ENCODE data around the gene ZDHHC9. TPM values are rescaled to one million over a fixed set of nuclear protein-coding genes. Genes with fewer than 3 reads are reported as not detected.
A peak's percentile ranks its signal among the peaks of the same experiment; 100 is the strongest.
"Not testable (repeated sequence)": the region's sequence is repeated elsewhere in the genome, so short reads cannot be mapped to it uniquely, and the experiment has no call there.

The ZDHHC9 gene
- total RNA-seq, 1 donor from 2014 or later = 64.0 TPM

- not testable (repeated sequence) for H3K4me3 Mint-ChIP-seq (ENCODE audit: unreplicated experiment); FAIRE-seq; DNase-seq (ENCODE audit: low read depth); H3K9me3 Mint-ChIP-seq (ENCODE audit: unreplicated experiment); H3K9me3 ChIP-seq (ENCODE audit: insufficient read depth, low read depth, low read length); H2AFZ ChIP-seq (ENCODE audit: low read depth, low read length); H3K36me3 ChIP-seq (ENCODE audit: insufficient read depth, low read length); H3K4me1 Mint-ChIP-seq (ENCODE audit: low read depth, unreplicated experiment); H3K27ac ChIP-seq (ENCODE audit: low read depth, low read length); H3K27me3 ChIP-seq (ENCODE audit: insufficient read depth, low read length); H3K27ac Mint-ChIP-seq (ENCODE audit: unreplicated experiment); H3K4me1 ChIP-seq (ENCODE audit: insufficient read depth, low read length); H3K79me2 ChIP-seq (ENCODE audit: insufficient read depth, low read length); H3K4me3 ChIP-seq (ENCODE audit: insufficient read depth, low read depth, low read length); H3K9ac ChIP-seq (ENCODE audit: low read length); H3K36me3 Mint-ChIP-seq (ENCODE audit: low read depth, unreplicated experiment); H3K27me3 Mint-ChIP-seq (ENCODE audit: low read depth, unreplicated experiment); H4K20me1 ChIP-seq (ENCODE audit: insufficient read depth, low read length); H3K4me2 ChIP-seq (ENCODE audit: low read length)
These were observed 8.1 kb upstream of the ZDHHC9 start for GRCh38 chrX:129851825-129852224.

- peaks cover 6% of the 10 kb centered on the region for H4K20me1 ChIP-seq (ENCODE audit: insufficient read depth, low read length)
- no peak overlapping the region for H3K4me2 ChIP-seq (ENCODE audit: low read length)
- H3K9me3 ChIP-seq (ENCODE audit: insufficient read depth, low read depth, low read length) = no peaks in the 10 kb centered on the region
- no peak for TF ChIP-seq EZH2 (IDR thresholded peaks at IDR 0.05; ENCODE audit: insufficient read depth, low read length)
- no peak for TF ChIP-seq CTCF (IDR thresholded peaks at IDR 0.05; ENCODE audit: insufficient read depth, low read depth, low read length)
- no peak overlapping the region for H3K27ac Mint-ChIP-seq (ENCODE audit: unreplicated experiment)
- H2AFZ ChIP-seq (ENCODE audit: low read depth, low read length) = no peak overlapping the region
- H3K36me3 Mint-ChIP-seq (ENCODE audit: low read depth, unreplicated experiment) = no peaks in the 10 kb centered on the region
- no peaks in the 10 kb centered on the region for H3K27me3 Mint-ChIP-seq (ENCODE audit: low read depth, unreplicated experiment)
- H3K9me3 Mint-ChIP-seq (ENCODE audit: unreplicated experiment) = no peaks in the 10 kb centered on the region
- H3K79me2 ChIP-seq (ENCODE audit: insufficient read depth, low read length) = peaks cover 4% of the 10 kb centered on the region
- peaks cover 1% of the 10 kb centered on the region for H3K36me3 ChIP-seq (ENCODE audit: insufficient read depth, low read length)
- peaks cover 3% of the 10 kb centered on the region for H3K27me3 ChIP-seq (ENCODE audit: insufficient read depth, low read length)
- no peak for DNase-seq (ENCODE audit: low read depth)
- no peak for FAIRE-seq
- no peak overlapping the region for H3K4me3 Mint-ChIP-seq (ENCODE audit: unreplicated experiment)
- H3K4me3 ChIP-seq (ENCODE audit: insufficient read depth, low read depth, low read length) = no peak overlapping the region
- peaks cover 6% of the 10 kb centered on the region for H3K4me1 ChIP-seq (ENCODE audit: insufficient read depth, low read length)
- no peak overlapping the region for H3K9ac ChIP-seq (ENCODE audit: low read length)
- peaks cover 6% of the 10 kb centered on the region for H3K4me1 Mint-ChIP-seq (ENCODE audit: low read depth, unreplicated experiment)
- no peak overlapping the region for H3K27ac ChIP-seq (ENCODE audit: low read depth, low read length)
These were observed 3.0 kb upstream of the ZDHHC9 start for GRCh38 chrX:129846716-129847115.

- Mint-ChIP-seq H3K4me3 (ENCODE audit: unreplicated experiment) (no peak overlapping the region), H3K27me3 (ENCODE audit: low read depth, unreplicated experiment) (no peaks in the 10 kb centered on the region), H3K36me3 (ENCODE audit: low read depth, unreplicated experiment) (no peaks in the 10 kb centered on the region), H3K9me3 (ENCODE audit: unreplicated experiment) (no peaks in the 10 kb centered on the region), H3K4me1 (ENCODE audit: low read depth, unreplicated experiment) (peaks cover 11% of the 10 kb centered on the region), H3K27ac (ENCODE audit: unreplicated experiment) (no peak overlapping the region)
- no peak overlapping the region for H2AFZ ChIP-seq (ENCODE audit: low read depth, low read length)
- peaks cover 14% of the 10 kb centered on the region for H3K79me2 ChIP-seq (ENCODE audit: insufficient read depth, low read length)
- H3K4me3 ChIP-seq (ENCODE audit: insufficient read depth, low read depth, low read length) = no peak overlapping the region
- H3K9me3 ChIP-seq (ENCODE audit: insufficient read depth, low read depth, low read length) = no peaks in the 10 kb centered on the region
- peaks cover 6% of the 10 kb centered on the region for H3K4me1 ChIP-seq (ENCODE audit: insufficient read depth, low read length)
- H3K4me2 ChIP-seq (ENCODE audit: low read length) = no peak overlapping the region
- FAIRE-seq (peak; percentile 47), DNase-seq (ENCODE audit: low read depth) (no peak)
- TF ChIP-seq EZH2 (IDR thresholded peaks at IDR 0.05; ENCODE audit: insufficient read depth, low read length) = no peak
- TF ChIP-seq CTCF (IDR thresholded peaks at IDR 0.05; ENCODE audit: insufficient read depth, low read depth, low read length) = no peak
- H3K27ac ChIP-seq (ENCODE audit: low read depth, low read length) = no peak overlapping the region
- no peak overlapping the region for H3K9ac ChIP-seq (ENCODE audit: low read length)
- H3K27me3 ChIP-seq (ENCODE audit: insufficient read depth, low read length) = peaks cover 3% of the 10 kb centered on the region
- peaks cover 13% of the 10 kb centered on the region for H4K20me1 ChIP-seq (ENCODE audit: insufficient read depth, low read length)
- peaks cover 2% of the 10 kb centered on the region for H3K36me3 ChIP-seq (ENCODE audit: insufficient read depth, low read length)
These were observed 2.0 kb upstream of the ZDHHC9 start for GRCh38 chrX:129845616-129846190.

Measured in astrocyte (in vitro differentiated cells and primary cell).